ENCODE results near the gene MPV17L. TPM values are rescaled to one million over a fixed set of nuclear protein-coding genes. Genes with fewer than 3 reads are reported as not detected.
"Not testable (repeated sequence)": the region's sequence is repeated elsewhere in the genome, so short reads cannot be mapped to it uniquely, and the experiment has no call there.

Gene MPV17L
- total RNA-seq, 1 donor from 2014 or later, result 7.6 TPM

GRCh38 chr16:15434425-15435215 lies 39.1 kb downstream of the MPV17L start, which contains the start of gene BMERB1:
Gene BMERB1 (plus strand): TSS chr16:15434588. CDS start chr16:15434654, 66 bp downstream.
- Mint-ChIP-seq H3K36me3 (no peaks in the 10 kb centered on the region), H3K4me3 (peak within 1 kb of the TSS; percentile 85), H3K27me3 (peaks cover 29% of the 10 kb centered on the region), H3K4me1 (ENCODE audit: unreplicated experiment) (peaks cover 14% of the 10 kb centered on the region), H3K9me3 (no peaks in the 10 kb centered on the region), H3K27ac (no peak within 1 kb of the TSS)
- no peak for TF ChIP-seq CTCF (conservative IDR thresholded peaks at IDR 0.05)
- peak; percentile 81 for DNase-seq (ENCODE audit: extremely low spot score, unreplicated experiment)

GRCh38 chr16:15435216-15435864 lies 39.8 kb downstream of the MPV17L start:
- no peak overlapping the region for H3K27ac Mint-ChIP-seq

GRCh38 chr16:15439102-15439501 lies 43.5 kb downstream of the MPV17L start:
- no peak for TF ChIP-seq CTCF (conservative IDR thresholded peaks at IDR 0.05)
- Mint-ChIP-seq H3K27ac (no peak overlapping the region), H3K4me3 (no peak overlapping the region), H3K27me3 (peaks cover 20% of the 10 kb centered on the region), H3K36me3 (no peaks in the 10 kb centered on the region), H3K4me1 (ENCODE audit: unreplicated experiment) (peaks cover 10% of the 10 kb centered on the region), H3K9me3 (no peaks in the 10 kb centered on the region)
- DNase-seq (ENCODE audit: extremely low spot score, unreplicated experiment), result no peak

More at GRCh38 chr16:15435216-15435864, 39.8 kb downstream of the MPV17L start:
- DNase-seq (ENCODE audit: extremely low spot score, unreplicated experiment), result no peak
- Mint-ChIP-seq H3K4me1 (ENCODE audit: unreplicated experiment) (peaks cover 14% of the 10 kb centered on the region), H3K9me3 (no peaks in the 10 kb centered on the region), H3K27me3 (peaks cover 29% of the 10 kb centered on the region), H3K36me3 (no peaks in the 10 kb centered on the region), H3K4me3 (peak overlapping the region; percentile 85)
- TF ChIP-seq CTCF (conservative IDR thresholded peaks at IDR 0.05), result no peak

DNA sequence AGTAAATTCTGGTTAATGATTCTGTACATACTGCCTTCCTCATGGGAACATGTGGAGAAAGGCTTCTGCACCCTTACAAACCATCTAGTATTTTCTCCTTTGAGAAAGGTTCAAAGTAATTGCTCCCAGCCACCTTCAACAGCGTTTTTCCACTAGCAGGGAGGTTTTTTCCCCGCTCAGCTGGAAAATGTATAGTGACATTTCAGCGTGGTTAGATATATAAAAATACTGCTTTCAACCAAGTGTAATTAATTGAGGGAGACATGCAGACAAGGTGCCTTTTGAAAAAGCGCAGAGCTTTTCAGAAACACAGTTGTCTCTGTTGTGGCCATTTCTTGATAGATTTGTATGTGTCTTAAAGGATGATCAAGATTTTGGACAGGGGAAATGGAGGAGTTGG lies 44.0 kb downstream of the MPV17L start:
- H3K27me3 Mint-ChIP-seq, result peaks cover 15% of the 10 kb centered on the region
- H3K9me3 Mint-ChIP-seq, result no peaks in the 10 kb centered on the region
- DNase-seq (ENCODE audit: extremely low spot score, unreplicated experiment), result no peak
- H3K27ac Mint-ChIP-seq, result no peak overlapping the region
- no peaks in the 10 kb centered on the region for H3K36me3 Mint-ChIP-seq
- TF ChIP-seq CTCF (conservative IDR thresholded peaks at IDR 0.05), result no peak
- peaks cover 9% of the 10 kb centered on the region for H3K4me1 Mint-ChIP-seq (ENCODE audit: unreplicated experiment)
- no peak overlapping the region for H3K4me3 Mint-ChIP-seq

GRCh38 chr16:15440852-15441251 lies 45.3 kb downstream of the MPV17L start:
- Mint-ChIP-seq H3K27me3 (peaks cover 5% of the 10 kb centered on the region), H3K27ac (no peak overlapping the region), H3K4me3 (no peak overlapping the region), H3K4me1 (ENCODE audit: unreplicated experiment) (peaks cover under 1% of the 10 kb centered on the region), H3K36me3 (no peaks in the 10 kb centered on the region), H3K9me3 (no peaks in the 10 kb centered on the region)
- DNase-seq (ENCODE audit: extremely low spot score, unreplicated experiment), result no peak
- TF ChIP-seq CTCF (conservative IDR thresholded peaks at IDR 0.05), result no peak

- H3K27ac Mint-ChIP-seq; H3K4me1 Mint-ChIP-seq (ENCODE audit: unreplicated experiment); H3K27me3 Mint-ChIP-seq; DNase-seq (ENCODE audit: extremely low spot score, unreplicated experiment); H3K4me3 Mint-ChIP-seq; H3K36me3 Mint-ChIP-seq; H3K9me3 Mint-ChIP-seq: not testable (repeated sequence)
Observed at GRCh38 chr16:15442140-15442539, 46.6 kb downstream of the MPV17L start.

All from type B pancreatic cell (in vitro differentiated cells).